GM18858 (cell line): Measurements from ENCODE around the gene CPZ.

ENCODE experiments used
- ATAC-seq: cut with Tn5 transposase; IDR thresholded peaks from one replicate; pipeline ENCODE4 v1.9.1; 2021; ENCODE audit not compliant: unreplicated experiment

Gene CPZ

DNA sequence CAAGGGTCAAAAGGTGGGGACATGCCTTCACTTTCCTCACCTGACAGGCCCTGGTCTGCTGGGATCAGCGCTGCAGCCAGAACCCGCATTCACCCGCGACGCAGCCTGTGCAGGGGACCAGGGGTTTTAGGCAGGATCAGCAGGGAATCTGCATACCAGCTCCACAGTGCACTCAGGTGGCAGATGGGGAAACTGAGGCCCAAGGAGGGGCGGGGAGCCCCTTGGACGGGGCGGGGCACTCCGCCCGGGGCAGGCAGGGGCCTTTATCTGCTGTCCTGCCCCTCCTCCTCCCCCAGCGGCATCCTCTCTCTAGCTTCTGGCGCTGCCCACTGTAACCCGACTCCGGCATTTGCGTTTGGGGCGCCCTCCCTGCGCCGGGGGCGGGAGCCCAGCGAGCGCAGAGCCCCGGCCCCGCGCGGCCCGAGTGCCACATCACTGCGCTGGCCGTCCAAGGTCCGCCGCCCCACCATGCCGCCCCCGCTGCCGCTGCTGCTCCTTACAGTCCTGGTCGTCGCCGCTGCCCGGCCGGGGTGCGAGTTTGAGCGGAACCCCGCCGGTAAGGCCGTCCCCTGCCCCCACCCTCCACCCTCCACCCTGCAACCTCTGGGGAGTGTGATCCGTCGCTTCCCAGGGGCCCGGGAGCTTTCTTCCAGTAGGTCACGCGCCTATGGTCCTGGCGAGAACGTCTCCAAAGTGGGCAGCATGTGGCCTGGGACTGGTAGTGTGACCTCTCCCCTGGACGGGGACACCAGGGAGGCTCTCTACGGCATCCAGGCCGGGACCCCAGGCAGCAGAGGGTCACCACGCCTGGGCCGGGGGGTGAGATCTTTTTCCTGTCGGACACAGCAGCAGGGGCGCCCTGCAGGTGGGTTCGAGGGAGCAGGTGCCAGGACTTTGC, at the start of gene CPZ:
CPZ (plus strand) TSS at position 400 of the 898 bp plus-strand sequence; CDS start at position 469, 69 bp downstream.
- no peak for ATAC-seq

DNA sequence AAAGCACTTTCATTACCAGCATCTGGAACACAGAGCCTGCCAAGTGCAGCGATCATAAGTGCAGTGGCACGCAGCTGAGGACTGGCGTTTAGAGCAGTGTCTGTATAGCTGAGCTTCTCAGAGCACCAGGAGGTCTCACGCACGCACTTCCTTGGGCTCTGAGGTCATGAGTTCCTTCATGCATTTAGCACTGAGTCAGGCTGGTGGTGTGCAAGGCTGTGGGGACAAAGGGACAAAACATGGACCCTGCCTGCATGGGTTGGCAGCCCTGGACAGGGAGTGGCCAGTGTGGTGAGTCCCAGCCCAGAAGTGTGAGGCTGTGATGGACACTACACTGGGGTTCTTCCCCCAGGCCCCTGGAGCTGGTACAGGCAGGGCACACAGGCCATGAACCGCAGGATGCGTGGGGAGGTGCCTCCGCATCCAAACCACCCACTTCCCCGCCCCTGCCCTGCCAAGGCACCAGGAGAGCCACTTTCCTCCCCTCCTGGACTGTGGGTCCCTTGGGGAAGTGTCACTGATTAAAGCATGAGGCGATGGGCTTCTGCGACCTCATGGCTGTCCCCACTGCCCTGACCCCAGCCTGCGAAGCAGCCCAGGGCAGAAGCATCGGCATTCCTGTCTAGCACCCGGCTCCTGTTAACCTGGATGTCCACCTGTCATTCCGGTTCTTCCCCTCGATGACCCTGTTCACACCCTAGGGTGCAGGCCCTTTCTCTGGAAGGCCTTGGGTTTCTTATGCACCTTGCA, 49.6 kb upstream of the CPZ start:
- no peak for ATAC-seq

DNA sequence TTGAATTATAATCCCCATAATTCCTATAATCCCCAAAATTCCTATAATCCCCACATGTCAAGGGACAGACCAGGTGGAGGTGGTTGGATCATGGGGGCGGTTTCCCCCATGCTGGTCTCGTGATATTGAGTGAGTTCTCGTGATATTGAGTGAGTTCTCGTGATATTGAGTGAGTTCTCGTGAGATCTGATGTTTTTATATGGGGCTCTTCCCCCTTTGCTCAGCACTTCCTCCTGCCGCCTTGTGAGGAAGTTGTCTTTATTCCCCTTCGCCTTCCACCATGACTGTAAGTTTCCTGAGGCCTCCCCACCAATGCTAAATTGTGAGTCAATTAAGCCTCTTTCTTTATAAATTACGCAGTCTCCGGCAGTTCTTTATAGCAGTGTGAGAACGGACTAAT, 48.9 kb upstream of the CPZ start:
- no peak for ATAC-seq

- ATAC-seq, result no peak
Measured at GRCh38 chr4:8544282-8544681, 48.3 kb upstream of the CPZ start.

DNA sequence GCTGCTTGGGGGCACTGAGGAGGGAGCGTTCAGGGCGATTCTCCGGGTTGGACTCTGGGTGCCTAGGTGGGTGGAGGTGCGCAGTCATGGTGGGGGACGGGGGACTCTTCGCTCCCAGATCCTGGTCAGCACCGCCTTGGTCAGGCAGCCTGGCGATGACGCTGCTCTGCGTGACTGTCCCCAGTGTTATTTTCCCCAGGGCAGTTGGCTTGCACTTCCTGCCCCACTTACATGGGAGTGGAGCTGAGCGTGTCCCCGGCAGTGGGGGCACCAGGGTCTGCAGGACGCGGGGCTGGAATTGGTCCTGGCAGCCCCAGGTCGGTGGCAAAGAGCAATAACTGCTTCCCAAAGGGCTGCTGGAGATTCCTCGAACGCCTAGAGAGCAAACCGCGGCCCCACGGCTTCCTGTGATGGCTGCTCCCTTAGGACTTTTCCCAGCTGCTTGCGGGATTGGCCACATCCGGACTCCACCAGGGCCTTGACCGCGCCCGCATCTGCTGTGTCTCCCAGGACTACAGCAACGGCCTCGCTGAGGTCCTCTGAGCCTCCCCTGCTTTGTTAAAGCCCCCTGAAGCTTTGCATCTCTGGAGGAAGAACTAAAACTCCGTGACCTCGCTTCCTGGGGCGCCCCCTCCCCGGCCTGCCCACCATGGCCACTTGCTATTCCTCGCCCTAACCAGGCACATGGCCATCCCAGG, 47.7 kb upstream of the CPZ start:
- no peak for ATAC-seq

- ATAC-seq, result no peak
Measured at GRCh38 chr4:8545439-8545765, 47.2 kb upstream of the CPZ start.

DNA sequence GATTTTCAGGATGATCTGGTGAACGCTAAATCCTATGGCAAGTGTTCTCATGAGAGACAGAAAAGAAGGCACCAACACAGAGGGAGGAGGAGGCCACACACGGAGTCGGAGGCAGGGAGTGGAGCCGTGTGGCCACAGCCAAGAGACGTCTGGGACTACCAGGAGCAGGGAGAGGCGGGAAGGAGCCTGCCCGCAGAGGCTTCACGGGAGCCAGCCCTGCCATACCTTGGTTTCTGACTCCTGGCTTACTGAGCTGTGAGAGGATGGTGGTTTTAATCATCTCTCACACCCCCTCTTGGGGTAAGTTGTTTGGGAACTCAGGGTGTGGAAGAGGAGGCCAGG, 45.8 kb upstream of the CPZ start:
- ATAC-seq, result no peak

DNA sequence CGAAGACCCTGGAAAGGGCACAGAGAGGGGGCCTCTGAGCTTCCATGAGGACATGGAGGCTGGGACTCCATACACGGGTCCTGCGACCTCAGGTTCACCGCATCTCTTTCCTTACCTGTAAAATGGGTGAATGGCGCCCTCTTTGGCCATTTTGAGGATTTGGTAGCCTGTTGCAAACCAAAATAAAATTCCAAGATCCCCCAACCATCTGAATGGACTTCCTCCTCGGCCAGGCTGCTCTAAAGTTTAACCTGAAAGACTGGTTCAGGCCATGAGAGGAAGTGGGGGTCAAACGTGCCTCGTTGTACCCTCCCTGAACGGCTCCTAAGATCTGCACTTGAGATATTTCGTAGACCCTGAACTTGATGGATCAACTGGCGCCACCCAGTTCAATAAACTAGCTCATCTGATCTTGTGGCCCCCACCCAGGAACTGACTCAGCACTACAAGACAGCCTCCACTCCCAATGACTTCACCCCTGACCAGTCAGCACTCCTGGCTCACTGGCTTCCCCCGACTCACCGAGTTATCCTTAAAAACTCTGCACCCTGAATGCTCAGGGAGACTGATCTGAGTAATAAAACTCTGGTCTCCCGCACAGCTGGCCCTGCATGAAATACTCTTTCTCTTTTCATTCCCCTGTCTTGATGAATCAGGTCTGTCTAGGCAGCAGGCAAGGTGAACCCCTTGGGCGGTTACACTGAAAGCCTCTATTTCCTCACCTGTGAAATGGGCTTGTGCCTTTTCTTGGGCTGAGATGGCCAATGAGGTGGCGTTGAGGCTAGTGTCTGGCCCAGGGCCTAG, 45.3 kb upstream of the CPZ start:
- ATAC-seq, result no peak

GRCh38 chr4:8547912-8548730, 44.4 kb upstream of the CPZ start:
- no peak for ATAC-seq

- no peak for ATAC-seq
Measured at GRCh38 chr4:8548731-8549351, 43.7 kb upstream of the CPZ start.

DNA sequence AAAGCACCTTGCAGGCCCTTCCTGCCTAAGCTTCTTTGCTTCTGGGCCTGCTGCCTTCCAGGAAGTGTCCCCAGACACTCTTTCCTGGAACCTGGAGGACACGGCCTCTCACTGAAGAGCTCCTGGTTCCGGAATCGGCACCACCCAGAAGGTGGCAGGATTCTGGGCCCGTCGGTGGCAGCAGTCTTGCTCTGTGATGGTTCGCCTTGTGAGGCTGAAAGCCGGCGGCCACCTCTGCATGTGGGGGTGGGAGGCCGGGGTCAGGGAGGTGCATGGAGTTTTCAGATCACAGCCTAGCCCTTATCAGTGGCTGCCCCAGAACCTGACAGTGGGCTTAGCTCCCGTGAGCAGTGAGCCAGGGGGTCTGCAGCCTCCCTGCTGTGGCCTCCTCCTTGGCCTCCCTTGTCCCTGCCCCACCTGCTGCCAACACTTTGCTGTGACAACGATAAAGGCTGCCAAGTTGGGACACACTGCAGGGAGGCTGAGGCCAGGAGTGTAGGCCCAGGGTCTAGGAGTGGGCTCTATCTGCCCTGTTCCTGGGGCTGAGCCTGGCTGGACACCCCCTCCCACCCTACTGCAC, 43.1 kb upstream of the CPZ start:
- no peak for ATAC-seq

- no peak for ATAC-seq
Measured at GRCh38 chr4:8550691-8551090, 41.9 kb upstream of the CPZ start.

GRCh38 chr4:8552024-8552423, 40.5 kb upstream of the CPZ start:
- ATAC-seq, result no peak

GRCh38 chr4:8552581-8553205, 39.9 kb upstream of the CPZ start:
- no peak for ATAC-seq

DNA sequence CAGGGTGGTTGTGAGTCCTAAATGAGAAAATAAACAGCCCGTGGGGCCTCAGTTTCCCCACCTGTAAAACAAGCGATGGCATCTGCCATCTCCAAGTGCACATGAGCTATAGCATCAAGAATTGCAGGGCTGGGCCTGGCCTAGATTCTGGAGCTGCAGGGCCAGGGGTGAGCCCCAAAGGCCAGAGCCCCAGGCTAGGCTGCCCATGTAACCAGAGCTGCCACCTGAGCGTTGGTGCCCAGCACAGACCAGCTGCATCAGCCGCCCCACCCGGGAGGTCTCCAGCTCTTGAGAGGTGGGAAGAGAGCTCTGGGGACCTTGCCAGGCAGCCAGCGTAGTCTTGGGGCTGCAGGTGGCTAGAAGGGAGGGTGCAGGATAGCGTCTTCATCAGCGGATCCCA, 39.3 kb upstream of the CPZ start:
- no peak for ATAC-seq

GRCh38 chr4:8553991-8554405, 38.6 kb upstream of the CPZ start:
- ATAC-seq, result no peak

GRCh38 chr4:8554555-8555100, 37.9 kb upstream of the CPZ start:
- no peak for ATAC-seq

DNA sequence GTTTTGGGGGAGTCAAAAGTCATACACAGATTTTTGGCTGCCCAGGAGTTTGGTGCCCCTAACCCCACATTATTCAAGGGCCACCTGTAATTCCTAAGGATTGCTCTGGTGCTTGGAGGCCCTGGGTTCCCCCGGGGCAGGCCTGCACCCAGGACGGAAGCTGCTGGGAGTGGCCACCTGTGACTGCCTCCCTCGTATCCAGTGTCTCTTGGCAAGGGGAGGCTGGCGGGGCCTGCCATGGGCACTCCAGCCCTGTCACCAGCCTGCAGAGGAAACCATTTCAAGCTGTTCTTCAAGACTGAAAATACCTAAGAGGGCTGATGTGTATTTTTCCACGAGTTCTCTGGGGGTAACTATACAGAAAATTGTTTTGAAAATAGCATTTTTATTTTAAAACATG, 36.8 kb upstream of the CPZ start:
- ATAC-seq, result no peak
